ENCODE results near the gene P2RY6. TPM values are rescaled to one million over a fixed set of nuclear protein-coding genes. Genes with fewer than 3 reads are reported as not detected.

Gene P2RY6
- total and polyA plus RNA-seq, 2 of the 8 experiments (the other 6 are each of a cell fraction or from before 2014, with no cell fraction given): 0.15 TPM; not detected in 1

DNA sequence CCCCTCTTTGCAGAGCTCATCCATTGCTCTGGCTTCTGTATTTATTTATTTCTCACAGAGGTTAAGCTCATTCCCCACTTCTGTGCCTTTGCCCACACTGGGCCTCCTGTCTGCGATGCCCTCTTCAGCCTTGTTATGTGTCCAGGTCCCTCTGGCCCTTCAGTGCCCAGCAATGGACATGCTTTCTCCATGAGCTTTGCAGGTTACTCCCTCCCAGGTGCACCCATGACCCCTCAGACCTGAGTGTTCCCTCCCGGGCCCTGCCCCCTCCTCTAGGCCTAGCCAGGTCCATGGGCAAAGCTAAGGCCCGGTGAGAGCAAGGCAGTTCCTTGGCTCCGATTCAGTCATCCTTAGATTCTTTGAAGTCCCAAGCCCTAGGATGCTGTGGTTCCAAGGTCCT lies 18.4 kb downstream of the P2RY6 start (continued):
- TF ChIP-seq TEAD4 (IDR thresholded peaks at IDR 0.05; ENCODE audit: low read depth, low read length): no peak
- no peak for TF ChIP-seq MAFK (IDR thresholded peaks at IDR 0.05; ENCODE audit: low read depth, low read length)

Measured in H1 (cell line).